Daoy (cell line): ENCODE measurements around the gene GNGT1. TPM values are rescaled to one million over a fixed set of nuclear protein-coding genes. Genes with fewer than 3 reads are reported as not detected.
A peak's percentile ranks its signal among the peaks of the same experiment; 100 is the strongest.

Experiments
- DNase-seq: peaks from one replicate; pipeline ENCODE4 v3.0.0-alpha.2; 2015; ENCODE audit warnings: low read depth
- total RNA-seq: library from RNA; depleted of rRNA; stranded (reverse); fragments of >200 nt; shearing (Covaris generic); gene quantifications from 2 replicates; pipeline ENCODE4 v1.2.3, GENCODE V29; 2014; rRNA removed

GNGT1 gene
- total RNA-seq, 1 experiment from 2014 or later = not detected

DNA sequence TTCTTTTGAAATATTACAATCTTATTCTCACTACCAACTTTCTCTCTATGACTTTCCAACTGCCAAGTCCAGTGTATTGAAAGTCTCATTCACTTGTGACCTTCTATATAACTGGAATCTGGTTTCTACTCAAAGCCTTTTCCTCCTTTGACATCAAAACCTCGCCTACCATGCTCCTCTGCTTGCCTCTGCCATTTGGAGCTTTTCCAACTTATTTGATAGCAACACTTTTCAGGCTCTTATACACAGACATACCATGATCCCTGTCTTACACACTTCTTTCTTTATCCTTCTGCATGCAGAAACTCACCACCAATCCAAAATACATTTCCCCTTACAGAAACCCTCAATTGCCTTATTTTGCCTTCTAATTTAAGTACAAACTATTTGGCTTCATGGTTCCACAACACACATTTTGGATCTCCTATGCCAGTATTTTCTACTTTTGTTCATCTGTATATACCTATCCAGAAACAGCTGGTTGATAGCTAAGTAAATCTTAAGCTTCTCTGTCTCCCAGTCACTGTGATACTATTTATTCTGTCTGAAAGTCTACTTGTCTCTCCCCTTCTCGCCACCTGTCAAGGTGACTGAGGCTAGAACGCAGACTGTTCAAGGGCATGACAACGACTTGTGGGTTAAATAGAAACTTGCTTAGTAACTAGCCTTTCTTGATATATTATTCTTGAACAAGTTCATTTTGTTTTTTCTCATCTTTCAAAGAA lies 37.6 kb downstream of the GNGT1 start:
- no peak for DNase-seq

GRCh38 chr7:93944673-93945072 lies 38.3 kb downstream of the GNGT1 start:
- DNase-seq = no peak

DNA sequence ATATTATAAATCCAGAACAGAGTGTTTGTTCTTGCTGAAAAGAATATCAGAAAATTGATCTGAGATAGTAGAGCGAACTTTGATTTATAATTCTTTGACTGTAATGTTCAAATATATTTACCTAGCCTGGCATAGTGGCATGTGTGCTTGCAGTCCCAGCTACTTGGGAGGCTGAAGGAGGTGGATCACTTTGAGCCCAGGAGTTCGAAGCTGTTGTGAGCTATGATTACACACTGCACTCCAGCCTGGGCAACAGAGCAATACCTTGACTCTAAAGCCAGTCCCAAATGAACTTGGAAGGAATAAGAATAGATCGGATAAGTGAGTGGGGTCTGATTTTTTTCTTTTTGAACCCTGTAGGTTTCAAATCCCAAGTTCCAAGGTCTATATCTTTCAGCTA lies 38.7 kb downstream of the GNGT1 start:
- no peak for DNase-seq

GRCh38 chr7:93945756-93946535 lies 39.6 kb downstream of the GNGT1 start:
- DNase-seq = no peak

GRCh38 chr7:93948106-93948505 lies 41.7 kb downstream of the GNGT1 start:
- no peak for DNase-seq

GRCh38 chr7:93948873-93949272 lies 42.5 kb downstream of the GNGT1 start:
- no peak for DNase-seq

- peak; percentile 39 for DNase-seq
Measured at GRCh38 chr7:93949423-93949822, 43.1 kb downstream of the GNGT1 start.

DNA sequence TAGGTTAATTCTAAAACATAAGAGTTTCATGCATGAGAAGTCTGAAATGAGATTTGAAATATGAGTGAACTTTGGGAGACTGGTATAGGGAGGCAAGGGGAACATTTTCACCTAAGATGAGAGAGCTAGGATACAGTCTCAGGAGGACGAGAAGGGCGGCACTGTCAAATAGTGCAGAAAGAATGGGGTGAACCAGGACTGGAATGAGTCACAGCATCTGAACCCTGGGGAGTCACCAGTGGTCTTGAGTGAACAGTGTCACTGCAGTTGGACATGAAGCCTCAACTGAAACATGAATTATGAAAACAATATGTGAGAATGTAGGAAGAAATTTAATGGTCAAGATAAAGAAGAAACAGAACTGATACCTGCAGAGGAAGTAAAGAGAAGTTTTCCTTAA lies 48.9 kb downstream of the GNGT1 start:
- DNase-seq = no peak

DNA sequence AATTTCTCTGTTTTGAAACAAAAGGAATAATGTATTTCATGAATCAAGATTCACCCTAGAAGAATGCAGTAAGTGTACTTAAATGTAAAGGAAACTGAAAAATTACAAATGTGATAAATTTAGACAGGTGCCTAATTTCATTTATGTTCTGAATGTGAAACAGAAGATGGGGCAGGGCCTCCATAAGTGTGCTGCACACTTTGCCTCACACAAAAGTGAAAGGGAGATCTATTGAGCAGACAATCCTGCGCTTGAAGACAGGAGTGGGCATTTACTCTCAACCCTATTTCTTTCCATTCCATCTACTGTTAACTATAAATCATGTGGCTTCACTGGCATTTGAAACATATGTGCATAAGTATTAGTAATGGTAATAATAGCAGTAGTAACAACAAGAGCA lies 51.4 kb downstream of the GNGT1 start:
- no peak for DNase-seq

- peak; percentile 28 for DNase-seq
Measured at GRCh38 chr7:93958216-93958615, 51.8 kb downstream of the GNGT1 start.

DNA sequence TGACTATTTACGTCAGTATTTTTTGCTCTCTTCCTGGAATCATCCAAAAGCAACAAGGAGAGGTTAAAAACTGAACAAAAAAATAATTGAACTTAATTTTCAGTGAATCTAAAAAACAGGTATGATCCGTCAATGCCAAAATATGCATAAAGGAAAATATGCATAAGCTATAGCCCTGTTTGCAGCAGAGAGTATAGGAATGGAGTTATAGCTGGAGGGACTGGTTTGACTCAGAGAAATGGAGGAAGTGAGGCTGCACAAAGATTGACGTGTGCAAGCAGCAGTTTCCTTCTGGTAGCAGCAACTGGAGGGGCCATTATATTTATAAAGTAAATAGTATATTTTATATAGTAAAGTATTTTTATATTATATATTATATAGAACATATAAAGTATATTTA lies 52.3 kb downstream of the GNGT1 start:
- DNase-seq = peak; percentile 7

Other genes with a start within 250 kb of the GNGT1 start
- gene TFPI2, start 15.8 kb upstream of the GNGT1 start, total RNA-seq = 108 and 113 TPM in 2 replicates
- 14.7 and 21.6 TPM in 2 replicates for gene GNG11, start 15.2 kb downstream of the GNGT1 start, total RNA-seq
- gene BET1, start 97.8 kb downstream of the GNGT1 start, total RNA-seq = 36.8 and 61.2 TPM in 2 replicates